ENCODE measurements around the gene C1orf216.
"Not testable (repeated sequence)": the region's sequence is repeated elsewhere in the genome, so short reads cannot be mapped to it uniquely, and the experiment has no call there.

The C1orf216 gene

GRCh38 chr1:35706846-35707600 lies 11.7 kb downstream of the C1orf216 start:
- DNase-seq (ENCODE audit: low read depth), result no peak

GRCh38 chr1:35702508-35702907 lies 16.2 kb downstream of the C1orf216 start:
- no peak for DNase-seq (ENCODE audit: low read depth)

- DNase-seq (ENCODE audit: low read depth), result not testable (repeated sequence)
Measured at GRCh38 chr1:35699152-35699551, 19.5 kb downstream of the C1orf216 start.

DNA sequence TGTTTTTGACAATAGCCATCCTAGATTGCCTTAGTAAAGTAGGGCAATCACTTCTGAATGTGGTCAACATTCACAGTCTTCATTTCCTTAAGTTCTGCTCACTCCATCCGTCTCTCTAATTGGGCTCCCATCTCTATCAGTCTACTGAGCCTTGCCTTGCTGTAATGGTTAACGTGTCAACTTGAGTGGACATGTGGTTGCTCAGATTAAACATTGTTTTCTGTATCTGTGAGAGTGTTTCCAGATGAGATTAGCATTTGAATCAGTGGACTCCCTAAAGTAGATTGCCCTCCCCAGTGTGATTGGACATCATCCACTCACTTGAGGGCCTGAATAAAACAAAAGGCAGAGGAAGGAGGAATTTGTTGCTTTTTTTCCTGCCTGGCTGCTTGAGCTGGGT lies 26.4 kb downstream of the C1orf216 start:
- DNase-seq (ENCODE audit: low read depth), result no peak

DNA sequence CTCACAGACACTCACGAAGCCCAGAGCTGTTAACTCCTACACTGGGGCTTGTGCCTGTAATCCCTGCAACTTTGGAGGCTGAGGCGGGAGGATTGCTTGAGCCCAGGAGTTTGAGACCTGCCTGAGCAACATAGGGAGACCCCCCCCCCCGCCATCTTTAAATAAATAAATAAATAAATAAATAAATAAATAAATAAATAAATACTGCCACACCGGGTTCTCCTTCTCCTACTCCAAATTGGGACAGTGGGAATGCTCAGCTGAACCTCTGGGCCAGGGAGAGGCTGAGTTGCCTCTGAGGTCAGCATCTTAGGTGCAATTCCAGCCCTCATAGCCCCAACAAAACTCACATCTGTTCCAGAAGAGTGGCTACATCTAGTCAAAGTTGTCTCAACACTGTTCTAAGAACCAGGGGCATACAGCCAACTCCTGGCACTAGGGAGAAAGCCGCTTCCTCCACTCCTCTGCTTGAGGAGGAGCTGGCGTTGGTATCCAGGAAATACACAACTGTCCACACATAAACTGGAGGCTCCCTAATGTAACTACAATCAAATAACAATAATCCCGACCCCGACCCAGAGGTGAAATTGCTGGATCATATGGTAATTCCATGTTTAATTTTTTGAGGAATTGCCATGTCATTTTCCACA lies 27.0 kb downstream of the C1orf216 start:
- DNase-seq (ENCODE audit: low read depth), result no peak

GRCh38 chr1:35691080-35691479 lies 27.6 kb downstream of the C1orf216 start:
- no peak for DNase-seq (ENCODE audit: low read depth)

GRCh38 chr1:35690103-35690502 lies 28.6 kb downstream of the C1orf216 start:
- DNase-seq (ENCODE audit: low read depth), result not testable (repeated sequence)

- no peak for DNase-seq (ENCODE audit: low read depth)
Measured at GRCh38 chr1:35688161-35688560, 30.5 kb downstream of the C1orf216 start.

GRCh38 chr1:35683012-35683411 lies 35.7 kb downstream of the C1orf216 start:
- DNase-seq (ENCODE audit: low read depth), result no peak

- no peak for DNase-seq (ENCODE audit: low read depth)
Measured at GRCh38 chr1:35680271-35680670, 38.4 kb downstream of the C1orf216 start.

- no peak for DNase-seq (ENCODE audit: low read depth)
Measured at GRCh38 chr1:35675773-35676172, 42.9 kb downstream of the C1orf216 start.

GRCh38 chr1:35674111-35674510 lies 44.6 kb downstream of the C1orf216 start:
- no peak for DNase-seq (ENCODE audit: low read depth)

DNA sequence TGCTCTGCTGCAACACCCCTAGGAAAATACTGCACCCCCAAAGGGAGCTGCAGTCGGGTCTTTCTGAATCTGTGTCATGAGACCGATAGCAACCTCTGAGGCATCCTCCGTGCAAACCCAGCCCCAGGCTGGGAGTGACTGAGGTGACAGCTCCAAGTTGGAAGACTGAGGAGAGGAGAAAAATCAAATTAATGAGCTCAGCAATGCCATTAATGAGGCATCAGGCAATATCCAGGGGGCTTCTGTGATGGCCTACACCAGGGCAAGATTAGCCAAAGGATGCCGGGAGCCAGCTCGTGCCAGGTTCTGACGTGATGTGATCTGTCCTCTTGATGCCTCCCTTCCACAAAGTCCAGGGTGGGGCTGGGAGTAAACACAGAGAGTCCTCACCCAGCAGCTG lies 46.6 kb downstream of the C1orf216 start:
- no peak for DNase-seq (ENCODE audit: low read depth)

DNA sequence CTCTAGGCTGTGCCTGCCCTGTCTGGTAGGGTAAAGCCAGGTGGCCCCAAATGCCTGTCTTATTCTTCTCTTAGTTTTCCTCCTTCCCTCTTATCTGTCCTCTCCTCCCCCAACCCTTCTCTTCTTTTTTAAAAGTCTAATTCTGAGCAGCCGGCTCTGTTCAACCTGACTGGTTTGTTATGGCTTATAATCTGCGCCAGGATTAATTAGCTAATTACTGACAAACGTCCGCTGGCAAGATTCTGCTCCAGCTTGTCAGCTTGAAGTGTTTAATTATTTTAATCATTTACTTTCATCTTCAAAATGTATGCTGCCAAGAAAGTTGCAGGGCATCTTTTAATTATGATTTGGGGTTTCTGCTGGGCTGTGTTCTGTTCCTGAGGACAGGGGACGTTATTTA lies 50.2 kb downstream of the C1orf216 start:
- no peak for DNase-seq (ENCODE audit: low read depth)

- DNase-seq (ENCODE audit: low read depth), result no peak
Measured at GRCh38 chr1:35666916-35667315, 51.8 kb downstream of the C1orf216 start.

- DNase-seq (ENCODE audit: low read depth), result no peak
Measured at GRCh38 chr1:35666216-35666615, 52.5 kb downstream of the C1orf216 start.
